ENCODE results near the gene SPOCK1.

The SPOCK1 gene

DNA sequence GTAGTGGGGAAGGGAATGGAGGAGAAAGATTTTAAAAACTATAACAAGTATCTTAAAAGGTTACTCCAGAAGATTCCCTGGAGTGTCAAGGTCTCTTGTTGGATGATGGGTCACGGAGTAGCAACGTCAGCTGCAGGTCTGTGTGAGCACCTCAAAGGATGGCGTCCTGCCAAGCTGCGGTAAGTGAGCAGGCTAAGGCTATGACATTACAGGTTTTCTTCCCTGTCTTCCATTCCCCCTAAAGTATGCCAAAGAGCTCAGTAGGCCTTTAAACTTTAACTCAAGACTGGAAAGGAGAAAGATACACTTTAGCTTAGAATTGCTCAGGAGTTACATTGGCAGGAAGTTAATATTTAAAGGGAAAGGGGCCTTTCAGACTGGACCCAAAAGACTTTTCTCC, 17.5 kb downstream of the SPOCK1 start:
- no peaks in the 10 kb centered on the region for H3K36me3 Mint-ChIP-seq (ENCODE audit: low read depth)
- no peak overlapping the region for H3K4me3 Mint-ChIP-seq
- no peaks in the 10 kb centered on the region for H3K9me3 Mint-ChIP-seq
- H3K4me1 Mint-ChIP-seq (ENCODE audit: low read depth) = no peaks in the 10 kb centered on the region
- DNase-seq (ENCODE audit: low spot score) = no peak
- H3K27ac Mint-ChIP-seq = no peak overlapping the region
- no peaks in the 10 kb centered on the region for H3K27me3 Mint-ChIP-seq (ENCODE audit: low read depth)

GRCh38 chr5:137478043-137478442, 21.1 kb downstream of the SPOCK1 start:
- no peak for DNase-seq (ENCODE audit: low spot score)
- H3K9me3 Mint-ChIP-seq = no peaks in the 10 kb centered on the region
- H3K27me3 Mint-ChIP-seq (ENCODE audit: low read depth) = no peaks in the 10 kb centered on the region
- H3K36me3 Mint-ChIP-seq (ENCODE audit: low read depth) = no peaks in the 10 kb centered on the region
- no peaks in the 10 kb centered on the region for H3K4me1 Mint-ChIP-seq (ENCODE audit: low read depth)
- no peak overlapping the region for H3K4me3 Mint-ChIP-seq
- H3K27ac Mint-ChIP-seq = no peak overlapping the region

DNA sequence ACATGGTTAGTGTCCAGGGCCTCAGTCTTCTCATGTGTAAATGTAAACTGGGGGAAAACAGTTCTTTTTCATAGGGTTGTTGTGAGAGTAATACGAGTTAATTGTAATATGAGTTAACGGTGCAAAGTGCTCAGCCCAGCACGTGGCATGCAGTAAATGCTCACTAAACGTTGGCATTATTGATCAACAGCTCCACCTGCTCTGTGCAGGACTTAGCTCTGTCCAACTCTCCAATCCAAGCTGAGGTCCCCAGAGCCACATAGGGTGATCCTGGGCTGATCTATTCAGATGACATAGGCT, 28.3 kb downstream of the SPOCK1 start:
- Mint-ChIP-seq H3K27me3 (ENCODE audit: low read depth) (peaks cover 2% of the 10 kb centered on the region), H3K9me3 (no peaks in the 10 kb centered on the region), H3K36me3 (ENCODE audit: low read depth) (no peaks in the 10 kb centered on the region), H3K4me1 (ENCODE audit: low read depth) (no peaks in the 10 kb centered on the region), H3K4me3 (no peak overlapping the region), H3K27ac (no peak overlapping the region)
- no peak for DNase-seq (ENCODE audit: low spot score)

DNA sequence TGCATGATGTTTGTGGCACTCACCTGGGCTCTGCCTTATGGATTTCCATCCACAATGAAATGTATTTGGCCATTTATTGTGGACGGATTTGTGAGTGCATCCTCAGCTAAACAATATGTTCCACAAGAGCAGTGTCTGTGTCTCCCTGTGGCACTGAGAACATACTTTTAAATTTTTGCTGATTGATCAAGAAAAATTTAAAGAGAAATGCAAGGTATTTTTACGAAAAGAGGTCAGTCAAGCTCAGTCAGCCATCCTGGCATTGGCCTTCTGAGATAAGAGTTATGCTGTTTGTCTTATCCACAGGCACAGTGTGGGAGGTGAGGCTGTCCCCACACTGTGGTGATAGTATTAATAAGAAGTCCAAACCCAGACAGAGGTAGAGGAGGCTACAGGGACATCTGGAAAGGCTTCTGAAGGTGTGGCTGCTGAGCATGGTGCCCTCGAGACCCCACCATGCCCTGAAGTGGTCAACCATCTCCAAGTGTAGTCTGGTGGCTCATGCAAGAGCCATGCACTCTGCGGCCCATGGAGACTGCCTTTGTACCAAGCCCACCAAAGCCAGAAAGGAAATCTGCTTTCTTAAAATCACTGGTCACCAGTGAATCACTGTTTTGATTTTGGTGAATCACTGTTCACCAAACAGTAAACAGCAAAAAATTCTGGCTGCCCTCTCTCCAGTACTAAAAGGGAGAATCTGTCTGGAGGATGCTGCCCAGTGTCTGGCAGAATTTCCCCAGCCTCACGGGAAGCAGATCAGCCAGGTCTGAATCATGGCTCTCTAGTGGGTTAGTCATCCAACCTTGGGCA, 28.8 kb downstream of the SPOCK1 start:
- no peaks in the 10 kb centered on the region for H3K4me1 Mint-ChIP-seq (ENCODE audit: low read depth)

DNA sequence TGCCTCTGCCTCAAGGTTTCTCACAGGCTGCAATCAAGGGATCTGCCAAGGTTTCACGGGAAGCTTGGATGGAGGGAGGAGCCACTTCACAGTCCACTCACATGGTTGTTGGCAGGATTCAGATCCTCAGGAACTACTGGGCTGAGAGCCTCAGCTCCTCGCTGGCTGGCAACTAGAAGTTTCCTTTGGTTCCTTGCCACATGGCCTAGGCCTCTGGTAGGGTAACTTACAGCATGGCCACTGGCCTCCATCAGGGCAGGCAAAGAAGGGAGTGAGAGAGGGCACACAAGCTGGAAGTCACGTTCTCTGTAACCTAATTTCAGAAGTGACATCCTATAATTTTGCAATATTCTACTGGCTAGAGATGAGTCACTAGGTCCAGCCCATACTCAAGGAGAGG, 32.2 kb downstream of the SPOCK1 start:
- Mint-ChIP-seq H3K36me3 (ENCODE audit: low read depth) (no peaks in the 10 kb centered on the region), H3K27me3 (ENCODE audit: low read depth) (no peaks in the 10 kb centered on the region), H3K9me3 (no peaks in the 10 kb centered on the region), H3K4me1 (ENCODE audit: low read depth) (no peaks in the 10 kb centered on the region), H3K27ac (no peak overlapping the region), H3K4me3 (no peak overlapping the region)
- DNase-seq (ENCODE audit: low spot score) = no peak

More for the DNA sequence above, 28.8 kb downstream of the SPOCK1 start:
- Mint-ChIP-seq H3K36me3 (ENCODE audit: low read depth) (no peaks in the 10 kb centered on the region), H3K27ac (no peak overlapping the region), H3K4me3 (no peak overlapping the region), H3K9me3 (no peaks in the 10 kb centered on the region), H3K27me3 (ENCODE audit: low read depth) (peaks cover 2% of the 10 kb centered on the region)
- no peak for DNase-seq (ENCODE audit: low spot score)

- Mint-ChIP-seq H3K4me3 (no peak overlapping the region), H3K27ac (no peak overlapping the region), H3K27me3 (ENCODE audit: low read depth) (no peaks in the 10 kb centered on the region), H3K9me3 (no peaks in the 10 kb centered on the region), H3K36me3 (ENCODE audit: low read depth) (no peaks in the 10 kb centered on the region), H3K4me1 (ENCODE audit: low read depth) (no peaks in the 10 kb centered on the region)
- DNase-seq (ENCODE audit: low spot score) = no peak
These were observed 33.2 kb downstream of the SPOCK1 start for GRCh38 chr5:137465930-137466329.

DNA sequence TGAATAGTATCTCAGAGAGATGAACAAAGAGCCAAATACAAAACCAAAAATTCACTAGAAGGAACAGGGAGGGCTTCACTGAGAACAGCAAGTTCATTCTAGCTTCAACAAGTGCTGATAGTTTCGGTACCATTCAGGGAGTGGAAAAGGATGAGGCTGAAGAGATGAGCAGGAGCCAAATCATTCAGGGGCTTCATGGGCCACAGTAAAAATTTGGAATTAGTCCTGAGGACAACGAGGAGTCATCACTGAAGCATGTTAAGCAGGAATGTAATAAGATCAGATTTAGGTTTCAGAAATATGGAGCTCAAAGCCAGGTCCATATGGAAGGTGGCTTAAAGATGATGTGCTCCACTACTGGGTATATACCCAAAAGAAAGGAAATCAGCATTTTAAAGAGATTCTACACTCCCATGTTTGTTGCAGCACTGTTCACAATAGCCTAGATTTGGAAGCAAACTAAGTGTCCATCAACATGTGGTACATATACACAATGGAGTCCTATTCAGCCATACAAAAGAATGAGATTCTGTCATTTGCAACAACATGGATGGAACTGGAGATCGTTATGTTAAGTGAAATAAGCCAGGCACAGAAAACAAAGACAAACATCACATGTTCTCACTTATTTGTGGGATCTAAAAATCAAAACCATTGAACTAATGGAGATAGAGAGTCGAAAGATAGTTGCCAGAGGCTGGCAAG, 36.2 kb downstream of the SPOCK1 start:
- H3K27me3 Mint-ChIP-seq (ENCODE audit: low read depth) = no peaks in the 10 kb centered on the region
- no peak overlapping the region for H3K4me3 Mint-ChIP-seq
- no peak overlapping the region for H3K27ac Mint-ChIP-seq
- no peaks in the 10 kb centered on the region for H3K4me1 Mint-ChIP-seq (ENCODE audit: low read depth)
- H3K36me3 Mint-ChIP-seq (ENCODE audit: low read depth) = no peaks in the 10 kb centered on the region
- no peaks in the 10 kb centered on the region for H3K9me3 Mint-ChIP-seq
- DNase-seq (ENCODE audit: low spot score) = no peak

GRCh38 chr5:137462265-137462590, 36.9 kb downstream of the SPOCK1 start:
- no peak overlapping the region for H3K4me3 Mint-ChIP-seq
- no peaks in the 10 kb centered on the region for H3K36me3 Mint-ChIP-seq (ENCODE audit: low read depth)
- DNase-seq (ENCODE audit: low spot score) = no peak
- H3K27ac Mint-ChIP-seq = no peak overlapping the region
- no peaks in the 10 kb centered on the region for H3K27me3 Mint-ChIP-seq (ENCODE audit: low read depth)
- H3K4me1 Mint-ChIP-seq (ENCODE audit: low read depth) = no peaks in the 10 kb centered on the region
- H3K9me3 Mint-ChIP-seq = no peaks in the 10 kb centered on the region

DNA sequence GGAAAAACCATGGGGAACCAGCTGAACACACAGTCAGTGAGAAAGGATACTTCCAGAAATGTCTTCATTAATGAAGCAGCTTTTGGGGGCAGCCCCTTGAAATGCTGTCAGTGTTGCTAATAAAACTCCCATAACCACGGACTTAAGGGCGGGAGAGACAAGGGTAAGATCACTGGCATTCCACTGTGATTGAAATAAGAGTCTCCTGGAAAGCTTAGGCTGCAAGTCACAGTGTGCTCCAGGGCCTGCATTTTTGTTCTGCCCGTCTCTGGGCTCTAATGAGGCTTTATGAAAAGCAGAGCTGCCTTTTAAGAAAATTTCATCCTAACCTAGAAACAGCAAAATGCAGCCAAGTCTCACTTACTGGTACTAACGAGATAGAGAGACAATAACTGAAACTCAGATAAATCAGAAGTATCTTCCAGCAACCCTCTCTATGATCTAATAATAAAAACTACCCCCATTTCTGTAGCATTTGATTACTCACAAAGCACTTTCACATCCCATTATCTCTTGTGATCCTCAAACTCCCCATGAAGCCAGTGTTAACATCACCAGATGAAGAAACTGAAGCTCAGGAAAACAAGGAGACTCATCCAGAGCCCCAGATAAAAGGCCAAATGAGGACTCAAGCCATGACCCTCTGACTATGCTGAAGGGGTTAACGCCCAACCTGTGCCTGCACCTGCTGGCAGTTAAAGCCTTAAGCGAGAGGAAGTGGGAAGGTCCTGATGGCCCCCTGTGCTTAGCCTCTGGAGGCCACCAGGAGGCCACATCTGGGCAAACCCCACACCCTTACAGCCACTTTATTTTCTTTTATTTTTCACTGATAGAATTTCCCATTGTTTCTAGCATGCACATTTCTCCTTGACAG, 37.5 kb downstream of the SPOCK1 start:
- Mint-ChIP-seq H3K36me3 (ENCODE audit: low read depth) (no peaks in the 10 kb centered on the region), H3K4me3 (no peak overlapping the region), H3K9me3 (no peaks in the 10 kb centered on the region), H3K27me3 (ENCODE audit: low read depth) (no peaks in the 10 kb centered on the region), H3K27ac (no peak overlapping the region), H3K4me1 (ENCODE audit: low read depth) (no peaks in the 10 kb centered on the region)
- no peak for DNase-seq (ENCODE audit: low spot score)

DNA sequence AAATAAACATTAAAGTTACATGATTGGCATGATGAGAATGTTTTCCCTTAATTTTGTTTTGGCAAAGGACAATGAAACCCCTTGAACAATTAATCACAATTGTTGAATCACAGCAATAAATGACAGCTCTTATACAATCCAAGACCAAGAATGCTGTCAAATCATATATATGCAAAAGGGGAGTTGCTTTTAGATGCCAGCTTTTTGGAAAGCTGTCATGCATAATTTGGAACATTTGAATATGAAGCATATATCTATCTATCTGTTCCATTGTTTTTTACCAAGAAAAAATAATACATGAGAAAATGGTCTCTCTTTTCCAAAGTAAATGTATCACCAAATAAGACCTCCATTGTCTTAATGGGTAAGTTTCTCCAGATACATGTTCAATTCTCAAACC, 44.5 kb downstream of the SPOCK1 start:
- Mint-ChIP-seq H3K9me3 (no peaks in the 10 kb centered on the region), H3K36me3 (ENCODE audit: low read depth) (no peaks in the 10 kb centered on the region), H3K27me3 (ENCODE audit: low read depth) (no peaks in the 10 kb centered on the region), H3K27ac (no peak overlapping the region), H3K4me3 (no peak overlapping the region), H3K4me1 (ENCODE audit: low read depth) (no peaks in the 10 kb centered on the region)
- DNase-seq (ENCODE audit: low spot score) = no peak

- Mint-ChIP-seq H3K36me3 (ENCODE audit: low read depth) (no peaks in the 10 kb centered on the region), H3K27me3 (ENCODE audit: low read depth) (no peaks in the 10 kb centered on the region), H3K27ac (no peak overlapping the region), H3K9me3 (no peaks in the 10 kb centered on the region), H3K4me3 (no peak overlapping the region), H3K4me1 (ENCODE audit: low read depth) (no peaks in the 10 kb centered on the region)
- no peak for DNase-seq (ENCODE audit: low spot score)
These were observed 45.5 kb downstream of the SPOCK1 start for GRCh38 chr5:137453483-137454080.

GRCh38 chr5:137450759-137451158, 48.4 kb downstream of the SPOCK1 start:
- Mint-ChIP-seq H3K4me3 (no peak overlapping the region), H3K27ac (no peak overlapping the region), H3K9me3 (no peaks in the 10 kb centered on the region), H3K27me3 (ENCODE audit: low read depth) (no peaks in the 10 kb centered on the region), H3K4me1 (ENCODE audit: low read depth) (no peaks in the 10 kb centered on the region), H3K36me3 (ENCODE audit: low read depth) (no peaks in the 10 kb centered on the region)
- no peak for DNase-seq (ENCODE audit: low spot score)

DNA sequence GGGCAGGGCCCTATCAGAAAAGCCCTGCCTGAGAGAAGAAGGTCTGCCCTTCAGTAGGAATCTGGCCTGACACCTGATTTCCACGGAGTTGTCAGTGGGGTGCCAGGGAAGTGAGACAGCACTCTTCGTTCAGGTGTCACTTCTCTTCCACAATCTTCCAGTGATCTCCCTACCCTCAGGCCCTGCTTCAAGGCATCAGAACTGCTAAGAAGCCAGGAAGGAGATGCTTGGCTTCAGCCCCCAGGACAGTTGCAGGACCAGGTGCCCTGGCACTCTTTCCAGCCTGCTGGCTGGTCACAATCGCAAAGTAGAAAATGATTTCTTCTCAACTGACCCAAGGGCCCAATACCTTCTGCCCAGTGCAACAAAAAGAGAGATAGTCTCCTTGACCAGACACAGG, 50.3 kb downstream of the SPOCK1 start:
- H3K9me3 Mint-ChIP-seq = no peaks in the 10 kb centered on the region

GRCh38 chr5:137446615-137447014, 52.5 kb downstream of the SPOCK1 start:
- Mint-ChIP-seq H3K4me1 (ENCODE audit: low read depth) (no peaks in the 10 kb centered on the region), H3K36me3 (ENCODE audit: low read depth) (no peaks in the 10 kb centered on the region), H3K4me3 (no peak overlapping the region), H3K9me3 (no peaks in the 10 kb centered on the region), H3K27ac (no peak overlapping the region), H3K27me3 (ENCODE audit: low read depth) (no peaks in the 10 kb centered on the region)
- no peak for DNase-seq (ENCODE audit: low spot score)

More for the DNA sequence above, 50.3 kb downstream of the SPOCK1 start:
- no peaks in the 10 kb centered on the region for H3K27me3 Mint-ChIP-seq (ENCODE audit: low read depth)
- no peak overlapping the region for H3K4me3 Mint-ChIP-seq
- no peaks in the 10 kb centered on the region for H3K36me3 Mint-ChIP-seq (ENCODE audit: low read depth)
- H3K27ac Mint-ChIP-seq = no peak overlapping the region
- H3K4me1 Mint-ChIP-seq (ENCODE audit: low read depth) = no peaks in the 10 kb centered on the region
- DNase-seq (ENCODE audit: low spot score) = no peak

Data from T-helper 2 cell treated with Interferon-gamma antibody and Interleukin-4, amounts not matched to agents 5 μg/mL and 100 μg/mL, for 36 hours (primary cell).